Neural progenitor cell (in vitro differentiated cells): ENCODE data around the gene USP35.

Experiments
- CTCF ChIP-seq: fragments of 200-600 bp; sonication (generic); IDR thresholded peaks from 2 replicates; pipeline ENCODE4 v1.5.1; 2017; ENCODE audit warnings: antibody characterized with exemption, mild to moderate bottlenecking
- EZH2phosphoT487 ChIP-seq: fragments of 200-600 bp; sonication (generic); IDR thresholded peaks from 2 replicates; pipeline ENCODE4 v1.6.1; 2017; ENCODE audit warnings: antibody characterized with exemption

GRCh38 chr11:78227921-78228320 lies 39.2 kb downstream of the USP35 start:
- no peak for TF ChIP-seq CTCF
- no peak for TF ChIP-seq EZH2phosphoT487
